SK-N-DZ (cell line): ENCODE measurements around the gene CPA2.

ENCODE experiments used
- DNase-seq: peaks from one replicate; pipeline ENCODE4 v3.0.0-alpha.2; 2015; ENCODE audit warnings: low spot score

CPA2 gene

GRCh38 chr7:130279286-130279685 is 12.6 kb downstream of the CPA2 start:
- no peak for DNase-seq

DNA sequence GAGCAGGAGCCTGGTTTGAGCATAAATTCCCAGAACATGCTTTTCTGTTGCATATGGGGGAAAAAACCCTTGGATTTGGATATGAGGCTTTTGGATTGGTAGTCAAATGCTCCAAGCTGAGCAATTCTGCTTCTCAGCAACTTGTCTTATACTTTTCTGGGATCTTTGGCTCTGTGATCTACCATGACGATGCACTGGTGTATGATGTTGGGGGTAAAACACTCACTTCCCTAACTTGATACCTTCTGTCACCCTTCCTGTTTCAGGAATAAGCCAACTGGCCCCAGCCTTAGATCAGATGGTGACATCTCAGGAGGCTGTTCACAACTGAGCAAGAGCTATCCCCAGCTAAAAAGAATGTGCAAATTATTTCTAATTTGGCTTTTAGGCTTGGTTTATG is 13.2 kb downstream of the CPA2 start:
- DNase-seq: no peak

DNA sequence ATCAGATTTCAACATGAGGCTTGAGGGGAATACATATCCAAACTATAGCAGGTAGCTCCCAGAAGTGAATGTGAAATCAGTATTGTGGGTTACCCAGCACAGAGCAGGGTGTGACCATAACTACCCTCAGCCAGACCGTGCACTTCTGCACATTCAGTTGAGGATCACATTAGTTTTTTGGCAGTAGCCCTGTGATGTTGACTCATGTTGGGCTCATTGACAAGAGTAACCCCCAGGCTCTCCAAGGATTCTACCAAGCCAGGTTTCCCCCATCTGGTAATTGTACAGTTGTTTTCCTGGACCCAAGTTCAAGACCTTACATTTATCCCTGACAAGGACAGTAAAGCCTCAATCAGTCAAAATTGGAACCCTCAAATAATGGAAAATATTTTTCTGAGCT is 14.6 kb downstream of the CPA2 start:
- no peak for DNase-seq

- no peak for DNase-seq
These were observed 20.2 kb downstream of the CPA2 start for GRCh38 chr7:130286881-130287280.

DNA sequence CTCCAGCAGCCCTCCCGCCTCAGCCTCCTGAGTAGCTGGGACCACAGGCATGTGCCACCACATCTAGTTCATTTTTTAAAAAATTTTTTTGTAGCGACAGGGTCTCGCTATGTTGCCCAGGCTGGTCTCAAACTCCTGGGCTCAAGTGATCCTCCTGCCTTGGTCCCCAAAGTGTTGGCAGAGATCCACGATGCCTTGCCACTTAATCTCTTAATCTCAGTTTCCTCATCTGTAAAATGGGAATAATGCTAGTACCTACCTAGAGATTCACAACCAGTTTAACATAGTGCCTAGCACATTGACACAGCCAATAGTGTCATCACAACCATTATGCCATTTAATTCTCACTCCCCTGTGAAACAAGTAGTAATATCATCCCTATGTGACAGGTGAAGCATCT is 21.5 kb downstream of the CPA2 start:
- no peak for DNase-seq

- DNase-seq: no peak
These were observed 22.2 kb downstream of the CPA2 start for GRCh38 chr7:130288829-130289228.

- DNase-seq: no peak
These were observed 22.8 kb downstream of the CPA2 start for GRCh38 chr7:130289478-130289877.

- DNase-seq: no peak
These were observed 24.1 kb downstream of the CPA2 start for GRCh38 chr7:130290745-130291144.

DNA sequence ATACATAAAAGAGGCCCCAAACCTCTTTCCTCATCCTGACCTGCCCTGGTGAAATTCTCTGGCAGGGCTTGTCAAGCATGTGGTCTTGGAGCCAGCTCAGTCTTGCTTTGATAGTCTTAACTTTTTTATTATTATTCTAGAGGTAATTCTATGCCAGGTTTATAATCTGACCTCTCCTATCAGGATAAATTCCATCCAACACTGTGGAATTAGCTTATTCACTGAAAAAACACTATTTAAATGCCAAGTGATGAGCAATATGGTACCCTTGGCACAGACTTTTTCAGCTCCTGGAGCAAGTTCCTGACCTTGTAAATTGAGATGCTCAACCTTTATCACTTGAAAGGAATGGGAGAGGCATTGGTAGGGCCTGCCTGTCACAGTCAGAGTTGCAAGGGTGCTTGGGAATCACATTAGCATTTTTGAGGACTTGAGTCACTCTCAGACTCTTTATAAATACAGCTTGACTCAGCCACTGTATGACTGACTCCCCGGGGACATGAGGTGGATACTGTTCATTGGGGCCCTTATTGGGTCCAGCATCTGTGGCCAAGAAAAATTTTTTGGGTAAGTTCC is 26.1 kb downstream of the CPA2 start, which contains the start of gene CPA4:
CPA4 (plus strand) TSS at position 480 of the 576 bp plus-strand sequence; CDS start at position 500, 20 bp downstream.
- DNase-seq: no peak

DNA sequence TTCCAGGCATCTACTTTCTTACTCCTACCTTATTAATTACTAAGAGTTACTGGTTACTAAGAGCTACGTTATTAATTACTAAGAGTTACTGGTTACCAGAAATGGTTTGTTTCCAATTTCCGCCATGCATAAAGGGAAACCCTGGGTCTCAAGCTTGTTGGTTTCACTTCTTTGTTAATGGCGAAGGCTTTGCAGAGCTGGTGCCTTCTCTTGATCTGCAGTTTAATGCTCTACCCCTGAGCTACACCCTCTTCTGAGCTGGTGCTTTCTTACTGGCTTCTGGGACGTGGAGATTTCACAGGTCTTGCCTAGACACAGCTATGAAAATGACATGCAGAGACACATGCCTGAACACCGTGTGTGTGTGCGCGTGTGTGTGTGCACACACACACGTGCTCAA is 26.9 kb downstream of the CPA2 start:
- DNase-seq: no peak

- no peak for DNase-seq
These were observed 27.7 kb downstream of the CPA2 start for GRCh38 chr7:130294314-130294713.

DNA sequence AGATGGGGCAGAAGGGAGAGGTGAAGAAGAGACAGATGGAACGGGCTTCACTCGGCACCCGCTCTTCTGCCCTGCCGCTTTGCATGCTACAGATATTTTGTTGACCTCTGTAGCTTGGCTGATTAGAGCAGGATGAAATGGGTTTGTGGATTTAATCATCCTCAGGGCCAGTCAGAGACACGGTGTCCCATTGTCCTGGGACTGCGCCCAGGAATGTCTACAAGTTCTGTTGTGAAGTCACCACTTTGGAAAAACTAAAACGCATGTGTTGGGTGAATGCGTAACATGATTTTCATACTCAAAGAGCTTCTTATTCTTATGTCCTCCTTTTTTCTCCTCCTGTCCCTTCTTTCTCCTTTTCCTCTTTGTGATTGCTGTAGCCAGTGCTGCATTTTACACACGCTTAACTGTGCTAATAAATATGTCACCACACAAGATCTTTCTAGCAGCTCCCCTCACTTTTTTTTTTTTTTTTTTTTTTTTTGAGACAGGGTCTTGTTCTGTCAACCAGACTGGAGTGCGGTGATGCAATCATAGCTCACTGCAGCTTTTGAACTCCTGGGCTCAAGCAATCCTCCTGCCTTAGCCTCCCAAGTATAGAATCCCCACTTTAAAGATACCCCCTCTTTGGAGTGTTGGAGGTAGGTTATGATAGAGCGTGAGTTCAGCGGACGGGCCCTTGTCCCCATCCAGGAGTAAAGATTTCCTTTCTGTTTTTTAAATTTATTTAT is 29.7 kb downstream of the CPA2 start:
- DNase-seq: no peak

DNA sequence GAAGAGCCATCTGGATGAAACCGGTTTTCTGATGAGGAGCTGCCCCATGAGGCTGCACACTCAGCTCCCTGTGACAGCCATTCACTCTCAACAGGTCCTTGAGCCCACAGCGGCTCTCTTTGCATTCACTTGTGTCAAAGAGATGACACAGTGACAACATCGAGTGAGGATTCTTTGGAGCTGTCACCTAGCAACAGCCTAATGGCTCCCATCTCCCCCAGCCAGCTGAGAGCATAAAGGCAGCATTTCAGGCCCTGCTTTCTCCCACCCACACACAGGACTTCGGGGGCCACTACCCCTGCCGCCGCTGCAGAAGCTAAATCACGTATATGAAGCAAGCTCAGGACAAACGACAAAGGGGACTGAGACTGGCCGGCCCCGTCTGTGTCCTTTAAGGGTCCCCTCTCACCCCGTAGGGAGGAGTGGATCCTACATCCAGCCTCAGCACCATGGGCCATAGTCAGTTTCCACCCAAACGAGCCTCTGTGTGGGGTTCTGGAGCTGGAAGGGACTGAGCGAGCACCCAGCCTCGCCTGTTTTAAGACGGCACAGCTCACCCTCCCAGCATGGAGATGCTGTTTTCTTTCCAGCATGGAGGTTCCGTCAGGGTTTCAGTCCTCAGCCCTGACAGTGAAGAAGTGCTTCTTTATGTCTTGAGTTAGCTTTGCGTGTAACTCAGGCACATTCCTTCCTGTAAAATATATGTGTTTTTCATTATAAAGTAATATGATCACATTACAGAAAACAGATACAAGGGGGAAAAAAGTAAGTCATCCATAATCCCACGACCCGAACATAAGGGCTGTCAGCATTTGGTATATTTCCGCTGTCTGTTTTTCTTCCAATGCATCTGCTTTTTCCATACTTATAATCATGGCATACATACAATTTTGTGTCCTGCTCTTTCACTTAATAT is 31.2 kb downstream of the CPA2 start:
- no peak for DNase-seq

GRCh38 chr7:130298544-130299326 is 32.1 kb downstream of the CPA2 start:
- DNase-seq: no peak

GRCh38 chr7:130299866-130300265 is 33.2 kb downstream of the CPA2 start:
- DNase-seq: peak; percentile 57

GRCh38 chr7:130301501-130302020 is 34.9 kb downstream of the CPA2 start:
- no peak for DNase-seq

- DNase-seq: no peak
These were observed 36.0 kb downstream of the CPA2 start for GRCh38 chr7:130302649-130303048.

DNA sequence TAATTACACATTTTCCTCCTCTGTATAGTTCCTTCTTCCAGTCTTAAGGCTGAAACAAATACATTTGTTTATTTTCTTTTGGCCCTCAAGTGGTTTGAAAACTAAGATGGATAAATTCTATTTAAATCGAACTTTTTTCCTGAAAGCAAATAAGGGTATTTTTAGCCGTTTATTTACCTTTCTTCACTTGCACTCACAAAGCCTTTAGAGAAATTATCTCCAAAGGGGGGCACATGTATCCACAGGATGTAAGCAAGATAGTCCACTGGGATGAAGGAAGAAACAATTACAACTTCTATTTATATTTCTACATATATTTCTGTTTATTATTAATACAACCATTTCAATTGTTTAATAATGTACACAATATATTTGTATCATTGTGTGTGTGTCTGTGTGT is 36.5 kb downstream of the CPA2 start:
- no peak for DNase-seq

- no peak for DNase-seq
These were observed 36.9 kb downstream of the CPA2 start for GRCh38 chr7:130303551-130303950.

DNA sequence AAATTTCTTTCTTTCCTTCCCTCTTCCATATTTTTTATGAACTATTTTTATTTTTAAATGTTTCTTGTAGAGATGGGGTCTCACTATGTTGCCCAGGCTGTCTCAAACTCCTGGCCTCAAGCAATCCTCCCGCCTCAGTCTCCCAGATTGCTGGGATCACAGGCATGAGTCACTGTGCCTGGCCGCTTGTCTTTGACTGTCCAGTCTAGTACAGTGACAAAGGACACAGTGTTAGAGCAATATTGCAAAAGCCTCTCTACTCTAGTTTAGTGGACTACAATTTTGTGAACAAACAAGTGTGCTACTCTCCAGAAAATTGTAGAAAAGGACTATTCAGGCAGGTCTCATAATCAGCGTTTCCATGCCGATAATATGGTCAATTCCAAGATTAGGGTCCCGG is 37.3 kb downstream of the CPA2 start:
- no peak for DNase-seq

GRCh38 chr7:130304878-130305277 is 38.2 kb downstream of the CPA2 start:
- DNase-seq: no peak
